Omental fat pad (tissue), 4 donors: Measurements from ENCODE around the gene ARPC5. TPM values are rescaled to one million over a fixed set of nuclear protein-coding genes. Genes with fewer than 3 reads are reported as not detected.
"Not testable (repeated sequence)": the region's sequence is repeated elsewhere in the genome, so short reads cannot be mapped to it uniquely, and the experiment has no call there.

Source experiments
- ATAC-seq: fragments of 150-250 bp; one replicate; pipeline ENCODE4 v1.9.1; 2016; ENCODE audit warnings: mild to moderate bottlenecking, moderate library complexity; ENCODE audit not compliant: low FRiP score
- DNase-seq: peaks from one replicate; pipeline ENCODE4 v3.0.0-alpha.2; 2019; ENCODE audit warnings: low spot score
- CTCF ChIP-seq, 3 donors: fragments of 450-650 bp; IDR thresholded peaks; one replicate each; pipeline ENCODE4 v1.5.1; 2016 to 2017; ENCODE audit warnings: antibody characterized with exemption in 3 of 3, mild to moderate bottlenecking in 3 of 3, moderate library complexity in 2 of 3
- total RNA-seq, 4 donors: library from RNA; depleted of rRNA; stranded (reverse); fragments of >200 nt; gene quantifications; one replicate each; pipeline ENCODE4 v1.1.0, GENCODE V29; 2016

ARPC5 gene
- total RNA-seq, 4 donors from 2014 or later: 68.7 to 99.2 (median 90.2) TPM

DNA sequence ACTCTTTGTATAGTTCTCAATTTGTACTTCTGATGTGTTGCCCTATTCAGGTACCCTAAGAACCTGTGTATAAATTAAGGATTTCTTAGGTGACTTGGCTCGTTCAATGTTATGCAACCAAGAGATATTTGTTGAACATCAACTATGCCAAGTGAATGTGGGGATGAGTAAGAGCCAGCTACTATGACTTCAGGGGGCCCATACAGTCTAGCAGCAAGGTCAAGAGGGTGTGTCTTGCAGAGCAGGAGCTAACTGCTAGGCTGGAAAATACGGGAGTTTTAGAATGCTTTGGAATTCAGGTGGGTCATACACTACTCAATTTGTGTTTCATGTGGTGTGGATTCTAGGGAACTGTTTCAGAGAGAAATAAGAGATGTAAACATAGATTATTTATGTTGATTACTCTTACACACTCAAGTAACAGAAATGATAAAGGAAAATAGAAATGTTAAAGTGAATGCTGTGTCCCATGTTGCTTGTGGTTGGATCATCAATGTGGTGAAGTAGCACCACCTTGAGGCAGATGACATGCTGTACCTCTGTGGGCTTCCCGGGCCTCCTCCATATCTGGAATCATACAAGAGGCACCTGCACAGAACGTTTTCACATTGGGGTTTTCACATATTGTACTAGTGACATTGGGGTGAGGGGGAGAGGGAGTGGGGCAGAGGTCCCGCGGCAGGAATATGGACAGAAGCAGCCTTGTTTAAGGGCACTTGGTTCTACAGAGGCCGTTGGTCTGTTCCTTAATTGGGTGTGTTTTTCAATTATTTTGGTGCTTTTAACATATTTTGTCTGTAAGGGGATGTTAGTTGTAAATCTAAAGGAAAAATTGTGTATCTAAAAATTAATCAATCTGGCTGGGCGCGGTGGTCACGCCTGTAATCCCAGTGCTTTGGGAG is 12.4 kb downstream of the ARPC5 start:
- no peak for TF ChIP-seq CTCF (IDR thresholded peaks at IDR 0.05)
- no peak for DNase-seq
- ATAC-seq: peak; percentile 75

- no peak for ATAC-seq
- DNase-seq: no peak
- no peak for TF ChIP-seq CTCF (IDR thresholded peaks at IDR 0.05)
Observed at GRCh38 chr1:183622013-183622412, 13.6 kb downstream of the ARPC5 start.

- DNase-seq (no peak), ATAC-seq (no peak)
- TF ChIP-seq CTCF (IDR thresholded peaks at IDR 0.05): no peak
Observed at GRCh38 chr1:183620311-183620710, 15.3 kb downstream of the ARPC5 start.

DNA sequence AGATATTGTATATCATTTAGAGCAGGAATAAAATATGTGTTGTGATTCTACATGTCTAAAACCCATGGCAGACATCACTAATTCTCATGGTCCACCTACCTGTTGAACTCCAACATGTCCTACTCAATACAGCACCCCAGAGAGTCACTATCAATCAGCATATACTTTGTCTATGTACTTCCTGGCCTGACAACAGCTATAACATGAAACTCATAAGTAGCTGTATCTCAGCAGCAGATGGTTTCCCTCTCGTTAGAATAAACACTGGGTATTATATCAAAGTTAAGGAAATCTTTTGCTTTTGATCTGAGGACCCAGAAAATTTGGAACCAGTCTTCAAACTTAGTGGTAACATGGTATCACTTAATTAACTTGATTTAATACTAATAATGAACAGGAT is 15.8 kb downstream of the ARPC5 start:
- ATAC-seq (no peak), DNase-seq (no peak)
- no peak for TF ChIP-seq CTCF (IDR thresholded peaks at IDR 0.05)

GRCh38 chr1:183618202-183618601 is 17.4 kb downstream of the ARPC5 start:
- not testable (repeated sequence) for DNase-seq, ATAC-seq

DNA sequence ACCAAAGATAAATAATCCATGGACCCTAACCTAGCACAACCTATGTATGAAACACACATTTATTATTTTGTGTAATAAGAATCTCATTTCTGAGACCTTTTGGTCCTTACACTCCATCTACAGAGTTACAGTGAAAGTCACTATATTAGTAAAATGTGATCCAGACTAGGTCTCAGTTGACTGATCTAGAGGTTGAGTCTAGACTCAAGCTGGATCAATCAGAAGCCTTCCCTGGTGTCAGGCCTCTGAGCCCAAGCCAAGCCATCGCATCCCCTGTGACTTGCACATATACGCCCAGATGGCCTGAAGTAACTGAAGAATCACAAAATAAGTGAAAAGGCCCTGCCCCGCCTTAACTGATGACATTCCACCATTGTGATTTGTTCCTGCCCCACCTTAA is 22.6 kb downstream of the ARPC5 start:
- not testable (repeated sequence) for ATAC-seq, DNase-seq

DNA sequence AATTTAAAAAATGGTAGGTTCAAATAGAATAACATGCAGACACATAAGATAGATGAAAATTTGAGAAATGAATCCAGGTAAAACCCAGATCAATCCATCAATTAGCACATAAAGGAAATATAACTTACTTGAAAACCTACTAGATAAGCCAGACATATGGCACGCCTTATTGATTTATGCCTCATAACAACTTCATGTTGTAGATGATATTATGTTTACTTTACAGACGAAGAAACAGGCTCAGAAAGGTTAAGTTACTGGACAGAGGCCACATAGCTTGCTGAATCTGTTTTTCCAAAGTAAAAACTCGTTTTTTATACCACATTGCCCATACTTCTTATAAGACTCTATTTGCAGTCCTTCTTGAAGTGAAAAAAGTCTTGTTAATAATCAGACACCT is 23.2 kb downstream of the ARPC5 start:
- no peak for ATAC-seq
- DNase-seq: no peak
- TF ChIP-seq CTCF (IDR thresholded peaks at IDR 0.05): no peak

- TF ChIP-seq CTCF (IDR thresholded peaks at IDR 0.05): no peak
- ATAC-seq: no peak
- DNase-seq: no peak
Observed at GRCh38 chr1:183611021-183611420, 24.6 kb downstream of the ARPC5 start.
